HepG2 (cell line): ENCODE data around the gene TMEM235. TPM values are rescaled to one million over a fixed set of nuclear protein-coding genes. Genes with fewer than 3 reads are reported as not detected.
A peak's percentile ranks its signal among the peaks of the same experiment; 100 is the strongest.

Experiments
- CREB3 ChIP-seq: sonication (generic); formaldehyde crosslinking; IDR thresholded peaks from 2 replicates; pipeline ENCODE4 v1.5.0; 2020; ENCODE audit warnings: missing genetic modification reagents
- HNF1B ChIP-seq: sonication (generic); formaldehyde crosslinking; IDR thresholded peaks from 2 replicates; pipeline ENCODE4 v1.5.1; 2020; ENCODE audit warnings: mild to moderate bottlenecking, moderate library complexity, missing genetic modification reagents
- JUND ChIP-seq: sonication (generic); formaldehyde crosslinking; IDR thresholded peaks from 2 replicates; pipeline ENCODE4 v1.8.0; 2022; ENCODE audit warnings: mild to moderate bottlenecking, missing genetic modification reagents
- KLF6 ChIP-seq: IDR thresholded peaks from 2 replicates; pipeline ENCODE4 v1.8.0; 2016; ENCODE audit warnings: missing biosample characterization, missing genetic modification reagents
- RARA ChIP-seq: IDR thresholded peaks from 2 replicates; pipeline ENCODE4 v1.6.1; 2016; ENCODE audit warnings: missing genetic modification reagents, missing compliant biosample characterization
- RBFOX2 ChIP-seq: fragments of 200-400 bp; formaldehyde crosslinking; IDR thresholded peaks from 2 replicates; pipeline ENCODE4 v1.6.1; 2017; ENCODE audit warnings: low read depth, mild to moderate bottlenecking, low read length
- REST ChIP-seq, 2 experiments: IDR thresholded peaks; 2 replicates each; pipeline ENCODE4 v1.6.1; 2011 to 2012; ENCODE audit warnings: low read length in 2 of 2, borderline replicate concordance in 1 of 2, low read depth in 1 of 2, mild to moderate bottlenecking in 1 of 2, moderate library complexity in 1 of 2
- RNF219 ChIP-seq: sonication (generic); formaldehyde crosslinking; IDR thresholded peaks from 2 replicates; pipeline ENCODE4 v1.5.0; 2020; ENCODE audit warnings: mild to moderate bottlenecking, missing genetic modification reagents
- TARDBP ChIP-seq: sonication (generic); formaldehyde crosslinking; IDR thresholded peaks from 2 replicates; pipeline ENCODE4 v1.8.0; 2022; ENCODE audit warnings: mild to moderate bottlenecking, missing genetic modification reagents
- TGIF2 ChIP-seq: IDR thresholded peaks from 2 replicates; pipeline ENCODE4 v1.6.1; 2016; ENCODE audit warnings: control low read depth, missing compliant biosample characterization
- XBP1 ChIP-seq: sonication (generic); formaldehyde crosslinking; IDR thresholded peaks from 2 replicates; pipeline ENCODE4 v1.5.0; 2020; ENCODE audit warnings: missing genetic modification reagents
- ZBTB21 ChIP-seq: sonication (generic); formaldehyde crosslinking; IDR thresholded peaks from 2 replicates; pipeline ENCODE4 v1.4.0; 2020; ENCODE audit warnings: missing genetic modification reagents
- ZFAT ChIP-seq: sonication (generic); formaldehyde crosslinking; conservative IDR thresholded peaks from 2 replicates; pipeline ENCODE4 v1.8.1; 2023; ENCODE audit warnings: missing genetic modification reagents, inconsistent platforms
- ZNF207 ChIP-seq: fragments of 450-650 bp; IDR thresholded peaks from 2 replicates; pipeline ENCODE4 v1.6.1; 2016; ENCODE audit warnings: antibody characterized with exemption, borderline replicate concordance
- ZNF34 ChIP-seq: sonication (generic); formaldehyde crosslinking; IDR thresholded peaks from 2 replicates; pipeline ENCODE4 v1.4.0; 2020; ENCODE audit warnings: mild to moderate bottlenecking, missing genetic modification reagents, borderline replicate concordance
- ZNF672 ChIP-seq: sonication (generic); formaldehyde crosslinking; IDR thresholded peaks from 2 replicates; pipeline ENCODE4 v1.8.1; 2022; ENCODE audit warnings: missing genetic modification reagents
- ZZZ3 ChIP-seq: sonication (generic); formaldehyde crosslinking; IDR thresholded peaks from 2 replicates; pipeline ENCODE4 v1.4.0; 2020; ENCODE audit warnings: missing genetic modification reagents, mild to moderate bottlenecking, borderline replicate concordance
- polyA plus RNA-seq, 8 experiments: library from polyadenylated mRNA; depleted of rRNA in 3 of 8; stranded (reverse) in 7 of 8; unstranded in 1 of 8; fragments of >200 nt; fragmentation: Illumina TruSeq in 4 of 8; extraction: Trizol in 4 of 8; gene quantifications; 2 replicates each; pipeline versions ENCODE4 v1.2.1 to v1.2.3, GENCODE V29; 2011 to 2016; ENCODE audit warnings: low read depth in 4 of 8, missing spikeins in 1 of 8, mixed read lengths in 1 of 8; ENCODE audit not compliant: insufficient read depth in 1 of 8
- total RNA-seq, 5 experiments: library from RNA; depleted of rRNA; stranded (reverse); fragments of >200 nt; fragmentation: Illumina TruSeq; extraction: Trizol; gene quantifications; 2 replicates each; pipeline ENCODE4 v1.2.3, GENCODE V29; 2016; ENCODE audit warnings: low read depth in 1 of 5

The TMEM235 gene
- total and polyA plus RNA-seq, 2 of the 13 experiments (the other 11 are each of a cell fraction or from before 2014, with no cell fraction given): not detected

GRCh38 chr17:78241277-78242023 lies 10.0 kb downstream of the TMEM235 start (continued):
- no peak for TF ChIP-seq JUND (CRISPR knock-in tag)
- TF ChIP-seq KLF6 (CRISPR knock-in tag): 0 out of 2 replicates have a peak, but pooled peaks have one; percentile 56
- TF ChIP-seq TARDBP (CRISPR knock-in tag): 0 out of 2 replicates have a peak, but pooled peaks have one; percentile 12
- TF ChIP-seq XBP1 (CRISPR knock-in tag): no peak
- peak; percentile 36; the same call in 1 of the 2 replicates for TF ChIP-seq ZNF34 (CRISPR knock-in tag)
- no peak for TF ChIP-seq ZNF672 (CRISPR knock-in tag)
- TF ChIP-seq REST (IDR thresholded peaks at IDR 0.05; ENCODE audit: borderline replicate concordance in 1 of 2, low read depth in 1 of 2, low read length in 2 of 2): peak in 1 of 2 experiments; percentile 36; a peak in 1 of 4 replicates
- TF ChIP-seq RBFOX2: no peak
- TF ChIP-seq ZBTB21 (CRISPR knock-in tag): peak; percentile 87
- no peak for TF ChIP-seq ZFAT (CRISPR knock-in tag)
- TF ChIP-seq HNF1B (CRISPR knock-in tag): peak; percentile 63; the same call in 1 of the 2 replicates
- TF ChIP-seq ZZZ3: peak; percentile 46; the same call in 1 of the 2 replicates
- no peak; the same call in 1 of the 2 replicates for TF ChIP-seq RNF219 (CRISPR knock-in tag)
- peak; percentile 65; the same call in 1 of the 2 replicates for TF ChIP-seq TGIF2 (CRISPR knock-in tag)
- TF ChIP-seq RARA (CRISPR knock-in tag): peak; percentile 66
- TF ChIP-seq ZNF207: no peak
- no peak for TF ChIP-seq CREB3 (CRISPR knock-in tag)
